GM18502 (cell line): ENCODE data around the gene SUSD4.

Experiments used
- ATAC-seq: cut with Tn5 transposase; IDR thresholded peaks from one replicate; pipeline ENCODE4 v1.9.1; 2021; ENCODE audit warnings: mild to moderate bottlenecking; ENCODE audit not compliant: unreplicated experiment, poor library complexity

Gene SUSD4

DNA sequence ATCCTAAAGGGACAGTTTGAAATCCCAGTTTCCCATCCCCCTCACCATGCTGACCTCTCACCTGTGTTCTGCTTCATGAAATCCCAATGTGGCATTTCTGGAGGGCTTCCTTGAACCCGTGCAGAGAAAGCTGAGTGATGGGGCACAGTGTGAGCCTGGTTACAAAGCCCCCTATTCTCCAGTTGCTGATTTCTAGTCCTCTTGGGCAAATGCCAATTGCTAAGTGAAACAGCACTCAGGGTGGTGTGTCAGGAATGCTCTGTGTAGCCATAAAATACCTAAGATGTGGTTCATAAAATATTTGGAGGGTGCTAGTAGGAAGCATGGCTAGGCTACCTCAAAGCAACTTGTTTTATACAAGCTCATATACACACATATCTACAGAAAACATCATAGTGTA is 32.0 kb downstream of the SUSD4 start:
- no peak for ATAC-seq

DNA sequence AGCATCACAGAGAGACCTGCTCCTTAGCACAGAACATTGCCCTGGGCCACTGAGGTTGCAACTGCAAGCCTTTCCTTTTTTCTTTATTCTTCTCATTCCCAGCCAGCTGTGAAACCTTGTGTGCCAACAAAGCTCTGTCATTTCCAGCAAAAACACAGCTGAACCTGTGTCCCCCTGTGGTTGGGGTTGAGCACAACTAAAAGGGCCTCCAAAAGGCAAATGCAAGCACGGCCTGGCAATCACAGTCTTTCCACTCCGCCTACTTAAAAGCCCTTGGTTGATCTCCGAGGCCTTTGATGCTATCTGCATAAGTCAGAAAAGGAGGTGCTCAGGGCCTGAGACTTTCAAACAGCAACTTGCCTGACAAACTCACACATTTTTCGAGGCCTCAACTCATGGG is 32.7 kb downstream of the SUSD4 start:
- ATAC-seq, result no peak

DNA sequence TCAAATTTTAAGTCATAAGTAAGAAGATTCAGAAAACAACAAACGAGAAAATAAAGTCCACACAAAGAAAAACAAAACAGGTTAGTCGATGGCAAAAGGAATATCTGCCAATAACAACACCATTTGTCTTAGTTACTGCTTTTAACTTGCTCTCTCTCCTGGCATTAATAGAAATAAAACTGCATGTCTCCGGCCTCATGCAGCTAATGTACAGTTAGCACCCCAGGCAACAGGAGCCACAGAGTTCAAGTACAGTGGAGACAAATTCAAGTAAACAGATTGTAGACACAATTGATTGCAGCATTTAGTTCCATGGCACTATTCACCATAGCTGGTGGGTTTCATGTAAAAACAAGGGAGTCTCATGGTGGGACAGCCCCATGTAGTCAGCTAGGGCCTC is 33.5 kb downstream of the SUSD4 start:
- no peak for ATAC-seq

DNA sequence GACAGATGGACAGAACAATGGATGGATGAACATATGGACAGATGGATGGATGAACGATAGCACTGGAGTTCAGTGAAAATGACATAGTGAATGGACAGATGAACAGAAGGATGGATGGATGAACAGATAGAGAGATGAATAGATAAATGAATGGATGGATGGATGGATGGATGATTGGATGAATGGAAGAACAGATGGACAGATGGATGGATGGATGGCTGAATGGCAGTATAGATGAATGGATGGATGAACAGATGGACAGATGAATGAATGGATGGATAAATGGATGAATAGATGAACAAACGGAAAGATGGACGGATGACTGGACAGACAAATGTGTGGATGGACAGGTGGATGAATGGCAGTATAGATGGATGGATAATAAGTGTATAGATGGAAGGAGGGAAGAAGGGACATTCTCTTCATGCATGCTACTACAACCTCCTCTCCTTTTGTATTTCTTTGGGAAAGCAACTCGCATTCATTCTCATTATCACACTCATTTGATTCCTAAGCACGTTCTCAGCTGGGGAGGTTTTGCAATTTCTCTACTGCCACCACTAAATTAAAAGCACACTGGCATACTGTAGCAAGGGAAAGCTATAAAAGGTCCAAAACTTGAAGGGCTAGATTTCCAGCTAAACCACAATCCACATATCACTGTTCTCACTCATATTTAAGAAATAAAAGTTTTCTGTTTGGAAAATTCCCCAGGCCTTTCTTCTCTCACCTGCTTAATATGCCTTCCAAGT is 34.1 kb downstream of the SUSD4 start:
- no peak for ATAC-seq

DNA sequence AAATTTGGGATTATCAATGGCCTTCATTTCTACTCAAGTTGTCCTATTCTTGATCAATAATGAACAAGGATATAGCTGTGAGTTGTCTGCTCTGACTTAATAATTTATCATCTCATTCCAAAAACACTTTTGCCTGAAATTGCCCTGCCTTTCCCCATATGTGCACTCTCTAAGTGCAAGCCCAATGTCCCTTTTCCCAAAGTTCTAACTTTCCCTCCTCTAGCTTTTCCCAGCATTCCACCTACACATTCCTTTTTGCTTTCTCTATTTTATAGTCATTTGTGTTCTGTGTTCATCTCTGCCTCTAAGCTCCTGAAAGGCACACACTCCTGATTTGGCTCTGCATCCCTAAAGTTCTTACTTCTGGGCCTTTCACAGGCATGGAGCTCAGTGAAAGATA is 34.7 kb downstream of the SUSD4 start:
- no peak for ATAC-seq

DNA sequence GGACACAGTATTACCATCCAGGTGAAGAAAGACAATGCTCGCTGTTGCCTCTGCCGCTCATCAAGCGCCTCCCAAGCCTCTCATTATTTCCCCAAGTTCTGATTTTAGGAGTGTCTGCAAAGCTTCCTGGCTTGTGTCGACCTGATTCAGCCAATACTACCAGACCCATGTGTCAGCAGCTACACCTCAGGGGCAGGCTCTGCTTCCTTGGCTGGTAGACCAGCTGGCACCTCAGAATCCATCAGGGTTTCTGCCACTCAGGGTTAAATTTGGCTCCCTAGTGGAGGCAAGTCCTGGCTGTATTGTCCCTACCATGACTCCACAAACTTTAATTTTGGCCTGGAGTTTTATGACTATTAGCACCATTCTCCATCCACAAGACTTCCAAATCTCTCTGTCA is 35.4 kb downstream of the SUSD4 start:
- ATAC-seq, result no peak

DNA sequence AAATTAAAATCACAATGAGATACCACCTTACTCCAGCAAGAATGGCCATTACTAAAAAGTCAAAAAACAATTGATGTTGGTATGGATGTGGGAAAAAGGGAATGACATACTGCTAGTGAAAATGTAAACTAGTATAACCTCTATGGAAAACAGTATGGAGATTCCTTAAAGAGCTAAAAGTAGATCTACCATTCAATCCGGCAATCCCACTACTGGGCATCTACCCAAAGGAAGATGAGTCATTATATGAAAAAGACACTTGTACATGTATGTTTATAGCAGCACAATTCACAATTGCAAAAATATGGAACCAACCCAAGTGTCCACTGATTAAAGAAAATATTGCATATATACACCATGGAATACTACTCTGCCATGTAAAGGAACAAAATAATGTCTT is 37.2 kb downstream of the SUSD4 start:
- no peak for ATAC-seq

DNA sequence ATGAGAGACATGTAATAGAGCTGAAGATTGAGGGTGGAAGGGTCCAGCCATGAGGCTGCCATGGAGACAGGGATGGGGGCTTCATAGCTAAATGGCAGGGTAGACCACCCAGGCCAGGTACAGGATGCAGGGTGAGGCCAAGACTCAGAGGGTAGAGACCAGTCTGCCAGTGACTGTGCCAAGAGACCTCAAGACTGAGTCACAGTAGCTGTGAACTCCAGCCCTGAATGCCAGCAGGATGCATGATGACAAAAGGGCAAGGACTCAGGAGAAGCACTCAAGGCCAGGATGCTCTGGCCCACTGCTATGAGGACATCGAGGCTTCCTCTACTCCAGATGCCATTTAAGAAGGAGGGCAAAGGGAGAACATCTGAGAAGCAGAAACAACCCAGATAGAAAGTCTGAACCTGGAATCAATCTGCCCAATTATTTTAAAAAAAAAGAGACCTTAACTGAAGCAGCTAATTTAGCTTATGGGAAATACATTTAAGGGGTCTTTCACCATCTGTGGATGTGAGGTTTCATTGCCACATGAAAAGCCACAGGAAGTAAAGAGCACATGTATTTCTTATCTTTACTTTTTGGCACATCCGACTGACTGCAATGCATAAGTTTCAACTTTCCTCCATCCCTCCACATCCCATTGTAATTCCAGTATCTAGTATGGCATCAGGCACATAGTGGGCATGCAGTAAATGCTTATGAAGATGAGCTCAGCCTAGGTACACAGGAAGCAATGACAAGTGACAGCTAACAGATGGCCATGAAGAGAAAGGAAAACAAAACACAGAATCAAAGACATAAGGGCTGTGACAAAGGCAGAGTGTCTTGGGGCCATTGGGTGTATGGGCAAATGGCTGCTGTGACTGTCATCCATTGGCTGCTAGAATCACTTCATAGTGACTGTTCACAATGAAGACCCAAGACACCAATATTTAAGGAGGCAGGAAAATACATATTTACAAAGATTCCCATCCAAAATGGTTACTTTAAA is 40.2 kb downstream of the SUSD4 start:
- ATAC-seq, result no peak

DNA sequence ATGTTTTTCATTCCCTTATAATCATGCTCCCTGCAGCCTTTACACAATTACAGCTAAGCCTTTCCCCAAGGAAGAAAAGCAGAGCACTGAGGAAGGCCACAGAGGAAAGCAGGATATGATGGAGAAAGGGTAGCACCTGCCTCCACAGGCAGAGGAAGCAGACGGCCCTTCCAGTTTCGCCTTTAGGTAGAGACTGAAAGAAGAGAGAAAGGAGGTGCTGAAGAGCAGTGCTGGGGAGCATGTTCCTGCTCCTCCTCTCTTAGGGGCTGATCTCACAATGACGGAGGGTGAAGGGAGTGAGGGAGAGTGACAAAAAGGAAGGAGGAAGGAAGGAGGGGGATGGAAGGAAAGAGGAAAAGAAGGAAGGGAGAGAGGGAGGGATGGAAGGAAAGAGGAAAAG is 41.1 kb downstream of the SUSD4 start:
- no peak for ATAC-seq

DNA sequence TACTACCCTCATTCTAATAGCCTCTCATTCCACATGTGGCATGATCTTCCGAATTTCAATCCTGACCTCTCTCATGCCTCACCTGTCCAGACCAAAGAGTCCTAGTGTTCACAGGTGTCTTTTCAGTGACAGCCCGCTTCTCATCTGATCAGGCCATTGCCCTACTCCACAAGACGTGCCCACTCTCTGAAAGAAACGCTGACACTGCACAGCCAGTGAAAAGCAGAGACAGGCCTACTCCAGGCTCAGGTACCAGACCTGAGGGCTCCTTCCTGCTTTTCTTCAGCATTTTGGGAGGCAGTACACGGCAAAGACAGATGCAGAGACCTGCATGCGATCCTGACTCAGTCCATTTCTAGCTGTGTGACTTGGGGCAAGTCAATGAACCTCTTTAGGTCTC is 43.0 kb downstream of the SUSD4 start:
- no peak for ATAC-seq

DNA sequence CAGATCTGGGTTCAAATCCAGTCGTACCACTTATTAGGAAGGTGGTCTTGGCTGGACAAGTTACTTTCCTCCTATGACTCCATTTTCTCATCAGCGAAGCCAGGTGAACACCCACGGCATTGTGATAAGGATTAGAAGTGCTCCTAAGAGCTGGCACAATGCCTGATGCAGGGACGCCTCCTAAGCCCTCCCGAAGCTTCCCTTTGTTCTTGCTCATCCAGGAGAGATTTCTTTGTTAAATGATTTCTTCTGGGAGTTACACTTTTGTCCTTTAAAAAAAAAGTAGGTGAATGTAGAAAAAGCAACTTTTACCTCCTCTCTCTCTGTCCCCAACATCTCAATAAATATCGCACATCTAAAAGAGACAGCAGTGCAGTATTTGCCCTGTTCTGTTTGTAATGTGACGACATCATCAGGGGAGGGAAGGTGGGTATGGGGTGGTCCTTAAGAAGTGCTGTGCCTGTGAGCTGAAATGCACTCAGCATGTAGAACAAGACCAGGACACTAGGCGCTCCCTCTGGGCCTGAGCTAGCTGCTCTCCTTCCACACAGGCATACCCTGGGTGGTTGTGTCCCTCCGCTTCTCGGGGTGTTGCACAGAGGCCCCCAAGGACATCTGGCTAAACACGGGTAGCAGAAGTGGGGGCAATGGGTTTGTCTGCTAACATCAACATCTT is 43.9 kb downstream of the SUSD4 start:
- ATAC-seq, result no peak

DNA sequence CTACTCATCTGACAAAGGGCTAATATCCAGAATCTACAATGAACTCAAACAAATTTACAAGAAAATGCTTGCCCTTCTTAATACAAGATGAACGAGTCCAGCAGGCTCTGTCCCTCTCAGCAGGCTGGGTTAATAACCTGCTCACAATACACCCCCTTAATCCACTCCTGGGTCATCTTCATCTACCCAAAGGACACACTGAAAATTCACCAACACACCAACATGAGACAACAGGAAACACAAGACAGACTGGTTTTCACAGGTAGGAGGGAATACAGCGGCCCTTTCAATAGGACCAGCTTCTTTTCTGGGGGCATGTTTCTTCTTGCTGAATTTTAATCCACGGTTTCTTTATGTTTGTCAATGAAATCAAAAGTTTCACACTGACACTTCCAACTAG is 44.6 kb downstream of the SUSD4 start:
- no peak for ATAC-seq

DNA sequence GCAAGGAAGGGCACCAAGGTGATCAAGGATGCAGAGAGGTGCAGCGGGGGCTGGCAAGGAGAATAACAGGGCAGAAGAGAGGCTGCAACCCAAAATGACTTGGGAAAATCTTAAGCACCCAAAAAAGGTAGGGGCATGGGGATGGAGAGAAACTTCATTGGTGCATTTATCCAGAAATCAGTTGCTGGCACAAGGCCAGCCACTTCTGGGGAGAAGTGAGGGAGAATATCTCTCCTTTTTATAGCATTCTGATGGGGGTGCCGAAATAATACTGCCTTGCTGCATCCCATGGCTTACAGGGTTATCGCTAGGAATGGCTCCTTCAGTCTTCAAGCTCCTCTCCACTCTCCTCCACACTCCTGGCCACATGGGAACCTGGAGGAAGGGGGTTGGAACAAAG is 47.9 kb downstream of the SUSD4 start:
- no peak for ATAC-seq

DNA sequence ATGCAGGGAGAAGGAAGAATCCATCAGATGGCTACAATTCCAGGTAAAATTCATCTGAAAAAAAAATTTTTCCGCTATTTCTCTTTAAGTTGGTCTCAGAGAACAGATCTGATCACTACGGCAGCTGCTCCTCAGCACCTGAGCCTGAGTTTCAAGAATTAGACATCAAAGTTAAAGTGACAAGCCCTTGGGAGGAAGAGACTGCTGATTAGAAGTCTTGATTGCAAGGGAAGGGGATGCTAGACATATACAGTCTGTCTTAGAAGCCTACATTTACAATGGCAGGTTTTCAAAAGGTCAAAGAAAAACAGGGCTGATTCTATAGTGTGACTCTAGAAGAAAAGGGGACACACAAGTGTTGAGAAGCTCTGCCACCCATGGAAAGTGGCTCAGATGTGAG is 48.3 kb downstream of the SUSD4 start:
- ATAC-seq, result no peak

DNA sequence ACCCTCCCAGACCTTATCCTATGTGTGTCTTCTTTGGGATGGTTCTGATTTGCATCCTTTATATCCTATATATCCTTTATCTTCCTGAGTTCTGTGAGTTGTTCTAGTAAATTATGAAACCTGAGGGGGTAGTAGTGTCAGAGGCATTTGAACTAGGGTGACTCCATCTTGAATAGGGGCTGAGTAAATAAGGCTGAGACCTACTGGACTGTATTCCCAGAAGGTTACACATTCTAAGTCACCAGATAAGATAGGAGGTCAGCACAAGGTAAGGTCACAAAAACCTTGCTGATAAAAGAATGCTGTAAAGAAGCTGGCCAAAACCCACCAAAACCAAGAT is 50.6 kb downstream of the SUSD4 start:
- ATAC-seq, result no peak

DNA sequence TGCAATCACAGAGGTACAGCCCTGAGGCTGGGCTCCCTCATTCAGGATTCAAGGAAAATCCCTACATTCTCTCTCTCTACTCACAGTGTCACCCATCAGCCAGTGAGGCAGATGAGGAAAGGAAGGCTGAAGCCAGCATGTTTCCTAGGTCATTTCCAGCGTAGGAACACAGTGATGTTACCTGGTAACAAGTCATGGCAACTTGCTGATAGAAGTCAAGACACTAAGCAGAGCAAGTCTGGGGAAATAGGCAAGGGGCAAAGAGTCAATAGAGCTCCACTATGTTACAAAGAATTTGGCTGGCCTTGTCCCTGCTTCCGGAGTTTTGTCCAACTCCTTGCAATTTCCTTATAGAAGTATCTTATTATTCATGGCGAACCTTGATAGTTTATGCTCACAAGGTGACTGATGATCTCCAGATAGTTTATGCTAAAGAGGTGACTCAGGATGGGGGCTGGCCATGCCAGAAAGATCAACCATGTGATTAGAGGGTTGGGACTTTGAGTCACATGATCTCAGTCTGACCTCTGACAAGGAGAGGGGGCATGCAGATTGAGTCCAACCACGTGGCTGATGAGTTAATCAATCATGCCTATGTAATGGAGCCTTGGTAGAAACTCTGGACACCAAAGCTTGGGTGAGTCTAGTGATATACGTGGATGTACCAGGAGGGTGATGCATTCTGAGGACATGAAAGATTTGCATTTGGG is 51.1 kb downstream of the SUSD4 start:
- ATAC-seq, result no peak

DNA sequence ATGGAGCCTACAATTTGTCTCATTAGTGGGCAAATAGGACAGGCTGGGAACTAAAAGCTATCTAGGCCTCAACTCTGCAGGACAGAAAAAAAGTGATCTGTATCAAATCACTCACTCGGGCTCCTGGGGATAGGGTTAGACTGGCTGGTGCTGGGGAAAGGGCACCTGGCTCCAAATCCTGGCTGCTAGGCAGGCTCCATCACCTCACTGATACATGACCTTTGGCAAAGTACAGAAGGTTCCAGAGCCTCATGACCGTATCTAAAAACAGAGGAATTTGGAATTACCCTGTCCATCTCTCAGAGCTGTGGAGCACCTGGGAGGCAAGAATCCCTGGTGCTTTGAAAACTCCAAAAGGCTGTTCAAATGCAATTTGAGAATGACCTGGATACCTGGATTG is 51.7 kb downstream of the SUSD4 start:
- ATAC-seq, result no peak

DNA sequence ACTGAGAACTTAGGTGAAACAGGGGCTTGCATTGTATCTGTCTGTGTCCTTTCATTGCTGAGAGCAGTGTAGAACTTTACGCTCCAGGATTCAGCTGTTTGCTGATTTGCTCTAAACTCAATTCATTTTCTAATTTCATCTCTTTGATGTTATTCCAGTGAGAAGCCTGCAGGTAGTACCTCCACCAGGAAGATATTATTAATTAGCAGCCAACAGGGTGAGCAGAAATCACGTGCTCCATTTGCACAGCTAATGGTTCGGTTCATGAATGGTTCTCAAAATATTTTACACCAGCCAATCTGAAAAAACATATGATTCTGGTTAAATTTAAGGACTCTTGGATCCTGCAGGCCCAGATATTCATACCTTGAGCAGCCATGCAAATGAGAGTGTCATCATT is 52.1 kb downstream of the SUSD4 start:
- ATAC-seq, result no peak

DNA sequence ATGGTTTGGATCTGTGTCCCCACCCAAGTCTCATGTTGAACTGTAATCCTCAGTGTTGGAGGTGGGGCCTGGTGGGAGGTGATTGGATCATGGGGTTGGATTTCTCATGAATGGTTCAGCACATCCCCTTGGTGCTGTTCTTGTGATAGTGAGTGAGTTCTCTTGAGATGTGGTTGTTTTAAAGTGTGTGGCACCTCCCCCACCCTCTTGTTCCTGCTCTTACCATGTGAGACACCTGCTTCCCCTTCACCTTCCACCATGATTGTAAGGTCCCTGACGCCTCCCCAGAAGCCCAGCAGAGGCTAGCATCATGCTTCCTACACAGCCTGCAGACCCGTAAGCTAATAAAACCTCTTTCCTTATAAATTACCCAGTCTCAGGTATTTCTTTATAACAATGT is 55.8 kb downstream of the SUSD4 start:
- ATAC-seq, result no peak

DNA sequence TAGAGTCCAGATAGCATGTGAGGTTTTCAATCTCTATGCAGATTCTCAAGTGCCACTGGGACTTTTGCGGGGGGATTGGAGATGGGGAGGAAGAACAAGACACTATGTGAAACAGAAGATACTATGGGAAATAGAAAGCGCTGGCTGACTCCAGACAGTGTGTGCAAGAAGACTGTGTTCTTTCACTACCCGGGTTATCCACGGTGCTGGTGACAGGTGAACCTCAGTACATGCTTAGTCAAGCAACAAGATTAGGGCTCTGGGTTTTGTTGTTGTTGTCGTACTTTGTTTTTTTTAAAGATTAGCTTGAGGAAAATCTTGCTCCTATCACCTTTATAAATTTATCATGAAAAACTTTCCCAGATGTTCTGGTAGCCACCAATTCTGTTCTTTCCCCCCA is 56.4 kb downstream of the SUSD4 start:
- no peak for ATAC-seq

DNA sequence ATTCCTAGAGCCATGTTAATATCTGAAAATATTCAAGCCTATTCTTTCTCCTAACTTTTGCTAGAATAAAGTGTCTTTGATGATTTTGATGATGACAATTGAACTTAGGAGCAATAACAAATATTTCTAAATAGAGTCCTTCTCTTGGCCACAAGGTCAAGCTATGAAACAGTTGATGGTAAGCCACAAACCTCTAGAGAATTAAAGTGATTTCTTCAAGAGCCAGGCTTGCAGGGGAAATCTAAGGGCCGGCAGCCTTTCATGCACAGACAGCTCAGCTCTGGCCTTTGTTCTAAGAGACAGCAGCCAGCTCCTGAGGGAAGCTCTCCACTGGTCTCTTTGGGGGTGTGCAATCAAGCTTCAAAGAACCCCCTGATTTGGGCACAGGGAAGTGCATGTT is 59.0 kb downstream of the SUSD4 start:
- no peak for ATAC-seq
